CD8-positive, alpha-beta memory T cell (primary cell): Measurements from ENCODE around the gene PCNT. TPM values are rescaled to one million over a fixed set of nuclear protein-coding genes. Genes with fewer than 3 reads are reported as not detected.

Experiments
- CTCF ChIA-PET: fragments of 350-600 bp; sonication (Branson Sonifier 250); formaldehyde crosslinking; loops from one replicate; lab custom pipeline; 2021; ENCODE audit warnings: antibody characterized with exemption; lab: Charles Lee
- POLR2A ChIA-PET: fragments of 350-600 bp; sonication (Branson Sonifier 250); formaldehyde crosslinking; loops from one replicate; lab custom pipeline; 2021; ENCODE audit warnings: antibody characterized with exemption; lab: Charles Lee
- DNase-seq, 5 donors: peaks; one replicate each; pipeline versions ENCODE4 v3.0.0 to v3.0.0-alpha.2; 2020 to 2022; ENCODE audit warnings: mixed read lengths in 1 of 5
- H3K27ac ChIP-seq: one replicate; pipeline ENCODE4 v1.7.0; 2013; ENCODE audit warnings: low read depth, mild to moderate bottlenecking, low read length, moderate library complexity
- H3K27me3 ChIP-seq: 2 replicates; pipeline ENCODE4 v1.7.0; 2013; ENCODE audit warnings: low read length, mild to moderate bottlenecking; ENCODE audit not compliant: insufficient read depth, poor library complexity, severe bottlenecking
- H3K36me3 ChIP-seq: 2 replicates; pipeline ENCODE4 v1.7.0; 2013; ENCODE audit warnings: mild to moderate bottlenecking, low read length, moderate library complexity; ENCODE audit not compliant: insufficient read depth
- H3K4me1 ChIP-seq: 2 replicates; pipeline ENCODE4 v1.7.0; 2013; ENCODE audit warnings: mild to moderate bottlenecking, low read length, moderate library complexity; ENCODE audit not compliant: insufficient read depth
- H3K4me3 ChIP-seq: 2 replicates; pipeline ENCODE4 v1.7.0; 2013; ENCODE audit warnings: mild to moderate bottlenecking, low read length
- H3K9me3 ChIP-seq: 2 replicates; pipeline ENCODE4 v1.7.0; 2013; ENCODE audit warnings: mild to moderate bottlenecking, low read length
- H3K27ac Mint-ChIP-seq, 8 donors: one replicate each; pipeline ENCODE4 v1.8.0; 2020 to 2021; ENCODE audit warnings: mixed read lengths in 8 of 8, mild to moderate bottlenecking in 6 of 8, inconsistent platforms in 3 of 8, moderate library complexity in 3 of 8
- H3K27me3 Mint-ChIP-seq, 2 donors: one replicate each; pipeline ENCODE4 v1.8.0; 2020 to 2021; ENCODE audit warnings: mixed read lengths in 2 of 2, mild to moderate bottlenecking in 1 of 2, moderate library complexity in 1 of 2
- H3K36me3 Mint-ChIP-seq, 3 donors: one replicate each; pipeline ENCODE4 v1.8.0; 2020 to 2021; ENCODE audit warnings: mixed read lengths in 3 of 3, inconsistent platforms in 1 of 3, mild to moderate bottlenecking in 1 of 3
- H3K4me1 Mint-ChIP-seq, 3 donors: one replicate each; pipeline ENCODE4 v1.8.0; 2020 to 2021; ENCODE audit warnings: mixed read lengths in 3 of 3, inconsistent platforms in 1 of 3, mild to moderate bottlenecking in 1 of 3
- H3K4me3 Mint-ChIP-seq, 7 donors: one replicate each; pipeline ENCODE4 v1.8.0; 2020 to 2021; ENCODE audit warnings: mixed read lengths in 7 of 7, mild to moderate bottlenecking in 6 of 7, moderate library complexity in 4 of 7, inconsistent platforms in 2 of 7
- H3K9me3 Mint-ChIP-seq, 5 donors: one replicate each; pipeline ENCODE4 v1.8.0; 2020 to 2022; ENCODE audit warnings: mixed read lengths in 5 of 5, mild to moderate bottlenecking in 3 of 5, moderate library complexity in 2 of 5, inconsistent platforms in 1 of 5
- polyA plus RNA-seq: library from polyadenylated mRNA; unstranded; fragments of 300-500 nt; fragmentation: Illumina TruSeq; gene quantifications from one replicate; pipeline ENCODE4 v1.2.3, GENCODE V29; 2021
- total RNA-seq, 2 experiments: library from RNA; stranded (reverse); gene quantifications; one replicate each; pipeline ENCODE4 v1.2.3, GENCODE V29; 2021

Gene PCNT
- total and polyA plus RNA-seq, 3 experiments from 2014 or later: 27.1 to 60.1 (median 54.8) TPM

- H3K4me1 Mint-ChIP-seq: peaks cover 15 to 20% (median 19%) of the 10 kb centered on the region in 3 donors
- ChIA-PET CTCF (no interaction called here), POLR2A (no interaction called here)
- Histone ChIP-seq H3K4me1 (no peaks in the 10 kb centered on the region), H3K36me3 (peaks cover 9% of the 10 kb centered on the region), H3K27me3 (no peaks in the 10 kb centered on the region), H3K4me3 (no peak overlapping the region), H3K27ac (no peak overlapping the region), H3K9me3 (no peaks in the 10 kb centered on the region)
- DNase-seq: no peak
- peak overlapping the region in 2 of 8 donors; percentile 29 to 75 for H3K27ac Mint-ChIP-seq
- H3K27me3 Mint-ChIP-seq: no peaks in the 10 kb centered on the region
- no peak overlapping the region for H3K4me3 Mint-ChIP-seq
- H3K9me3 Mint-ChIP-seq: no peaks in the 10 kb centered on the region
- H3K36me3 Mint-ChIP-seq: peaks cover 11 to 79% (median 16%) of the 10 kb centered on the region in 3 donors
Measured at GRCh38 chr21:46357684-46358425, 33.9 kb downstream of the PCNT start.

- Histone ChIP-seq H3K27me3 (no peaks in the 10 kb centered on the region), H3K4me3 (no peak overlapping the region), H3K36me3 (peaks cover 15% of the 10 kb centered on the region), H3K27ac (no peak overlapping the region), H3K4me1 (no peaks in the 10 kb centered on the region), H3K9me3 (no peaks in the 10 kb centered on the region)
- Mint-ChIP-seq H3K36me3 (peaks cover 10 to 71% (median 19%) of the 10 kb centered on the region in 3 donors), H3K4me1 (peaks cover 15 to 21% (median 19%) of the 10 kb centered on the region in 3 donors), H3K27me3 (no peaks in the 10 kb centered on the region), H3K4me3 (no peak overlapping the region), H3K9me3 (no peaks in the 10 kb centered on the region), H3K27ac (peak overlapping the region in 1 of 8 donors; percentile 30)
- POLR2A ChIA-PET: no interaction called here
- no peak for DNase-seq
- CTCF ChIA-PET: no interaction called here
Measured at GRCh38 chr21:46361176-46361575, 37.2 kb downstream of the PCNT start.

GRCh38 chr21:46361935-46362334 lies 38.0 kb downstream of the PCNT start:
- H3K4me1 Mint-ChIP-seq: peaks cover 16 to 23% (median 21%) of the 10 kb centered on the region in 3 donors
- no peaks in the 10 kb centered on the region for H3K9me3 ChIP-seq
- no peaks in the 10 kb centered on the region for H3K27me3 ChIP-seq
- no peak overlapping the region for H3K27ac ChIP-seq
- no peak for DNase-seq
- POLR2A ChIA-PET: no interaction called here
- H3K36me3 Mint-ChIP-seq: peaks cover 10 to 71% (median 19%) of the 10 kb centered on the region in 3 donors
- no peaks in the 10 kb centered on the region for H3K9me3 Mint-ChIP-seq
- peak overlapping the region in 4 of 8 donors; percentile 17 to 66 (median 30) for H3K27ac Mint-ChIP-seq
- H3K4me3 Mint-ChIP-seq: no peak overlapping the region
- H3K27me3 Mint-ChIP-seq: no peaks in the 10 kb centered on the region
- no peaks in the 10 kb centered on the region for H3K4me1 ChIP-seq
- peaks cover 22% of the 10 kb centered on the region for H3K36me3 ChIP-seq
- H3K4me3 ChIP-seq: no peak overlapping the region
- CTCF ChIA-PET: no interaction called here

GRCh38 chr21:46362946-46363345 lies 39.0 kb downstream of the PCNT start:
- no peaks in the 10 kb centered on the region for H3K27me3 ChIP-seq
- Mint-ChIP-seq H3K9me3 (no peaks in the 10 kb centered on the region), H3K4me3 (no peak overlapping the region), H3K4me1 (peaks cover 16 to 28% (median 21%) of the 10 kb centered on the region in 3 donors), H3K36me3 (peaks cover 10 to 64% (median 18%) of the 10 kb centered on the region in 3 donors), H3K27me3 (no peaks in the 10 kb centered on the region), H3K27ac (peak overlapping the region in 2 of 8 donors; percentile 10 to 58)
- no peak overlapping the region for H3K4me3 ChIP-seq
- no peak for DNase-seq
- H3K4me1 ChIP-seq: peaks cover 6% of the 10 kb centered on the region
- ChIA-PET CTCF (interaction anchor here (1.4 kb wide), 1 partner anchor 16 kb away, joined by 3 read pairs; no protein-coding TSS in a partner anchor), POLR2A (no interaction called here)
- H3K27ac ChIP-seq: no peak overlapping the region
- H3K9me3 ChIP-seq: no peaks in the 10 kb centered on the region
- peaks cover 22% of the 10 kb centered on the region for H3K36me3 ChIP-seq

- POLR2A ChIA-PET: no interaction called here
- H3K4me1 ChIP-seq: peaks cover 13% of the 10 kb centered on the region
- H3K4me3 ChIP-seq: no peak overlapping the region
- Mint-ChIP-seq H3K4me1 (peaks cover 21 to 34% (median 27%) of the 10 kb centered on the region in 3 donors), H3K27me3 (no peaks in the 10 kb centered on the region), H3K9me3 (no peaks in the 10 kb centered on the region), H3K36me3 (peaks cover 10 to 61% (median 17%) of the 10 kb centered on the region in 3 donors), H3K27ac (peak overlapping the region in 1 of 8 donors; percentile 52), H3K4me3 (no peak overlapping the region)
- H3K9me3 ChIP-seq: no peaks in the 10 kb centered on the region
- CTCF ChIA-PET: interaction anchor here (1.4 kb wide), 1 partner anchor 17 kb away, joined by 3 read pairs; no protein-coding TSS in a partner anchor
- no peak for DNase-seq
- H3K36me3 ChIP-seq: peaks cover 22% of the 10 kb centered on the region
- no peak overlapping the region for H3K27ac ChIP-seq
- H3K27me3 ChIP-seq: no peaks in the 10 kb centered on the region
Measured at GRCh38 chr21:46363698-46364097, 39.7 kb downstream of the PCNT start.

- no peak for DNase-seq
Measured at GRCh38 chr21:46366091-46366490, 42.1 kb downstream of the PCNT start.

GRCh38 chr21:46366561-46366960 lies 42.6 kb downstream of the PCNT start:
- Mint-ChIP-seq H3K27ac (peak overlapping the region in 1 of 8 donors; percentile 11), H3K36me3 (peaks cover 8 to 53% (median 12%) of the 10 kb centered on the region in 3 donors), H3K27me3 (no peaks in the 10 kb centered on the region), H3K4me3 (peak overlapping the region in 1 of 7 donors; percentile 79), H3K9me3 (no peaks in the 10 kb centered on the region), H3K4me1 (peaks cover 30 to 47% (median 32%) of the 10 kb centered on the region in 3 donors)
- DNase-seq: no peak
- Histone ChIP-seq H3K4me3 (no peak overlapping the region), H3K9me3 (no peaks in the 10 kb centered on the region), H3K36me3 (peaks cover 22% of the 10 kb centered on the region), H3K4me1 (peaks cover 20% of the 10 kb centered on the region), H3K27me3 (no peaks in the 10 kb centered on the region), H3K27ac (no peak overlapping the region)
- ChIA-PET POLR2A (no interaction called here), CTCF (no interaction called here)

More at GRCh38 chr21:46366091-46366490, 42.1 kb downstream of the PCNT start:
- Histone ChIP-seq H3K27me3 (no peaks in the 10 kb centered on the region), H3K27ac (no peak overlapping the region), H3K9me3 (no peaks in the 10 kb centered on the region), H3K4me1 (peaks cover 20% of the 10 kb centered on the region), H3K36me3 (peaks cover 22% of the 10 kb centered on the region), H3K4me3 (no peak overlapping the region)
- no peaks in the 10 kb centered on the region for H3K9me3 Mint-ChIP-seq
- H3K36me3 Mint-ChIP-seq: peaks cover 10 to 55% (median 14%) of the 10 kb centered on the region in 3 donors
- no peak overlapping the region for H3K4me3 Mint-ChIP-seq
- ChIA-PET POLR2A (no interaction called here), CTCF (no interaction called here)
- H3K27ac Mint-ChIP-seq: peak overlapping the region in 1 of 8 donors; percentile 11
- H3K4me1 Mint-ChIP-seq: peaks cover 30 to 47% (median 33%) of the 10 kb centered on the region in 3 donors
- H3K27me3 Mint-ChIP-seq: no peaks in the 10 kb centered on the region

GRCh38 chr21:46366966-46367365 lies 43.0 kb downstream of the PCNT start:
- Histone ChIP-seq H3K9me3 (no peaks in the 10 kb centered on the region), H3K36me3 (peaks cover 22% of the 10 kb centered on the region), H3K4me3 (no peak overlapping the region), H3K27me3 (no peaks in the 10 kb centered on the region), H3K4me1 (peaks cover 20% of the 10 kb centered on the region), H3K27ac (no peak overlapping the region)
- POLR2A ChIA-PET: no interaction called here
- peak overlapping the region in 1 of 7 donors; percentile 79 for H3K4me3 Mint-ChIP-seq
- CTCF ChIA-PET: interaction anchor here (0.7 kb wide), 1 partner anchor 59 kb away, joined by 3 read pairs; no protein-coding TSS in a partner anchor
- H3K9me3 Mint-ChIP-seq: no peaks in the 10 kb centered on the region
- no peak for DNase-seq
- H3K4me1 Mint-ChIP-seq: peaks cover 26 to 47% (median 31%) of the 10 kb centered on the region in 3 donors
- H3K27me3 Mint-ChIP-seq: no peaks in the 10 kb centered on the region
- H3K36me3 Mint-ChIP-seq: peaks cover 4 to 53% (median 13%) of the 10 kb centered on the region in 3 donors
- no peak overlapping the region for H3K27ac Mint-ChIP-seq
